IMR-90 (cell line): ENCODE data around the gene STXBP4. TPM values are rescaled to one million over a fixed set of nuclear protein-coding genes. Genes with fewer than 3 reads are reported as not detected.

Experiments
- ATAC-seq: fragments of 200-7000 bp; cut with Tn5 transposase; 2 replicates; pipeline ENCODE4 v1.9.1; 2020; ENCODE audit warnings: low read depth, mild to moderate bottlenecking, moderate library complexity
- BruUV-seq: library from RNA; stranded (reverse); fragments of 400-500 nt; replicated peaks from 2 replicates; lab custom pipeline; 2021; lab: Mats Ljungman, UMichigan
- CTCF ChIA-PET: fragments of 300-600 bp; formaldehyde crosslinking; extraction: SDS; loops from one replicate; lab custom pipeline; 2021; ENCODE audit warnings: antibody characterized with exemption; lab: Yijun Ruan, JAX
- POLR2A ChIA-PET: fragments of 300-600 bp; sonication (Branson Sonifier 250); formaldehyde crosslinking; loops from one replicate; lab custom pipeline; 2022; ENCODE audit warnings: antibody characterized with exemption; ENCODE audit not compliant: unreplicated experiment; lab: Charles Lee
- DNase-seq: peaks from one replicate; pipeline ENCODE4 v3.0.0; 2013
- H2AFZ ChIP-seq: replicated peaks from 2 replicates; pipeline ENCODE3; 2013; ENCODE audit warnings: low read length, mild to moderate bottlenecking; ENCODE audit not compliant: poor library complexity
- H2AK5ac ChIP-seq: 2 replicates; pipeline ENCODE4 v1.6.1; 2013; ENCODE audit warnings: low read depth, low read length, inconsistent platforms
- H2AK9ac ChIP-seq: replicated peaks from 2 replicates; pipeline ENCODE3; 2013; ENCODE audit warnings: mild to moderate bottlenecking, low read depth, low read length, moderate library complexity; ENCODE audit not compliant: poor library complexity
- H2BK120ac ChIP-seq: 2 replicates; pipeline ENCODE4 v1.6.1; 2013; ENCODE audit warnings: low read depth, low read length, inconsistent platforms
- H2BK15ac ChIP-seq: 3 replicates; pipeline ENCODE4 v1.6.1; 2013; ENCODE audit warnings: low read depth, low read length, inconsistent platforms
- H2BK20ac ChIP-seq: 2 replicates; pipeline ENCODE4 v1.6.1; 2013; ENCODE audit warnings: low read depth, mild to moderate bottlenecking, inconsistent platforms, low read length, moderate library complexity
- H2BK5ac ChIP-seq: 2 replicates; pipeline ENCODE4 v1.6.1; 2013; ENCODE audit warnings: mild to moderate bottlenecking, low read depth, low read length, inconsistent platforms; ENCODE audit not compliant: poor library complexity, severe bottlenecking
- H3K14ac ChIP-seq: replicated peaks from 2 replicates; pipeline ENCODE4 v1.6.1; 2013; ENCODE audit warnings: low read depth, low read length, inconsistent platforms
- H3K18ac ChIP-seq: 2 replicates; pipeline ENCODE4 v1.6.1; 2013; ENCODE audit warnings: low read depth, low read length, control low read depth
- H3K23ac ChIP-seq: 2 replicates; pipeline ENCODE4 v1.6.1; 2013; ENCODE audit warnings: low read depth, low read length, inconsistent platforms
- H3K27ac ChIP-seq: 2 replicates; pipeline ENCODE4 v1.5.1; 2013; ENCODE audit warnings: mild to moderate bottlenecking, control low read depth, low read length; ENCODE audit not compliant: insufficient read depth
- H3K27me3 ChIP-seq: 2 replicates; pipeline ENCODE4 v1.6.1; 2013; ENCODE audit warnings: low read length; ENCODE audit not compliant: control insufficient read depth, insufficient read depth
- H3K36me3 ChIP-seq: 2 replicates; pipeline ENCODE4 v1.6.1; 2013; ENCODE audit warnings: low read length, mixed read lengths; ENCODE audit not compliant: control insufficient read depth, insufficient read depth
- H3K4ac ChIP-seq: 2 replicates; pipeline ENCODE4 v1.6.1; 2013; ENCODE audit warnings: low read depth, low read length, inconsistent platforms
- H3K4me1 ChIP-seq: 2 replicates; pipeline ENCODE4 v1.6.1; 2013; ENCODE audit warnings: low read length, mixed read lengths; ENCODE audit not compliant: control insufficient read depth, insufficient read depth
- H3K4me2 ChIP-seq: 2 replicates; pipeline ENCODE4 v1.6.1; 2013; ENCODE audit warnings: low read depth, mild to moderate bottlenecking, control low read depth, low read length, moderate library complexity
- H3K4me3 ChIP-seq: 2 replicates; pipeline ENCODE4 v1.5.1; 2013; ENCODE audit warnings: low read depth, mild to moderate bottlenecking, control low read depth, low read length, moderate library complexity; ENCODE audit not compliant: insufficient read depth
- H3K56ac ChIP-seq: 2 replicates; pipeline ENCODE4 v1.6.1; 2013; ENCODE audit warnings: low read length, inconsistent platforms; ENCODE audit not compliant: insufficient read depth; ENCODE audit errors: extremely low read depth
- H3K79me1 ChIP-seq, 2 experiments: 2 replicates each; pipeline ENCODE4 v1.6.1; 2013; ENCODE audit warnings: low read length in 2 of 2, inconsistent platforms in 1 of 2, low read depth in 1 of 2
- H3K9ac ChIP-seq: 2 replicates; pipeline ENCODE4 v1.6.1; 2013; ENCODE audit warnings: low read depth, low read length, control low read depth
- H3K9me1 ChIP-seq: 2 replicates; pipeline ENCODE4 v1.6.1; 2013; ENCODE audit warnings: low read length, inconsistent platforms; ENCODE audit not compliant: insufficient read depth
- H3K9me3 ChIP-seq: 2 replicates; pipeline ENCODE4 v1.6.1; 2013; ENCODE audit warnings: low read length; ENCODE audit not compliant: control insufficient read depth, insufficient read depth
- H4K20me1 ChIP-seq: 2 replicates; pipeline ENCODE4 v1.6.1; 2013; ENCODE audit warnings: low read length, inconsistent platforms; ENCODE audit not compliant: insufficient read depth
- H4K5ac ChIP-seq: 2 replicates; pipeline ENCODE4 v1.6.1; 2013; ENCODE audit warnings: mild to moderate bottlenecking, low read depth, low read length, control low read depth
- H4K8ac ChIP-seq, 2 experiments: 2 replicates each; pipeline ENCODE4 v1.6.1; 2013; ENCODE audit warnings: low read depth in 2 of 2, low read length in 2 of 2, control low read depth in 1 of 2, inconsistent platforms in 1 of 2
- H4K91ac ChIP-seq: 2 replicates; pipeline ENCODE4 v1.6.1; 2013; ENCODE audit warnings: low read depth, low read length, inconsistent platforms; ENCODE audit not compliant: insufficient read depth
- BHLHE40 ChIP-seq: fragments of 150-350 bp; IDR thresholded peaks from 2 replicates; pipeline ENCODE4 v1.6.1; 2016; ENCODE audit warnings: mild to moderate bottlenecking, low read depth, low read length
- CEBPB ChIP-seq: IDR thresholded peaks from 2 replicates; pipeline ENCODE4 v1.6.1; 2012; ENCODE audit warnings: low read depth, low read length, improper control_type of control experiment
- RAD21 ChIP-seq: IDR thresholded peaks from 2 replicates; pipeline ENCODE4 v1.6.1; 2012; ENCODE audit warnings: low read length, improper control_type of control experiment
- RCOR1 ChIP-seq: IDR thresholded peaks from 2 replicates; pipeline ENCODE4 v1.6.1; 2012; ENCODE audit warnings: mild to moderate bottlenecking, low read length, improper control_type of control experiment; ENCODE audit not compliant: insufficient replicate concordance
- WGBS, 2 experiments: methylation state at CpG; one replicate each; pipeline versions ENCODE4 v1.1.5 to v1.1.7; 2013; ENCODE audit warnings: missing lambda C conversion rate in 2 of 2; ENCODE audit not compliant: insufficient read length in 1 of 2; ENCODE audit errors: extremely low coverage in 2 of 2; 5-methylcytosine and 5-hydroxymethylcytosine counted together
- dilution Hi-C: fragments of 300-500 bp; cut with HindIII; formaldehyde crosslinking; loops from one replicate; pipeline ENCODE4 v1.14.3; 2018; ENCODE audit warnings: low sequenced_read_pairs; ENCODE audit not compliant: unreplicated experiment
- in situ Hi-C: fragments of 300-500 bp; cut with MboI; formaldehyde crosslinking; loops from 3 replicates; pipeline ENCODE4 v1.14.3; 2019; ENCODE audit warnings: low sequenced_read_pairs, inconsistent platforms, mixed read lengths
- intact Hi-C: fragments of 100-400 bp; cut with micrococcal nuclease; formaldehyde crosslinking; loops from 2 replicates; pipeline ENCODE4 v1.10.0; 2022
- microRNA-seq, 2 experiments: library from miRNA; stranded (forward) in 1 of 2; unstranded in 1 of 2; fragments of 10-50 nt in 1 of 2; fragments of <30 nt in 1 of 2; gene quantifications in 1 of 2; microRNA quantifications in 1 of 2; one replicate each; pipeline versions ENCODE3 to v1.1.0; 2013 to 2020; ENCODE audit not compliant: insufficient read depth in 1 of 2, insufficient read length in 1 of 2, unreplicated experiment in 1 of 2
- polyA plus RNA-seq, 3 experiments: library from polyadenylated mRNA; depleted of rRNA; stranded (reverse); fragments of >200 nt; gene quantifications; 2 replicates each; pipeline ENCODE4 v1.2.3, GENCODE V29; 2012; ENCODE audit warnings: low replicate concordance in 1 of 3
- small RNA-seq, 5 experiments: library from RNA; depleted of rRNA; stranded (forward); fragments of <200 nt; gene quantifications; one replicate each; pipeline ENCODE3, GENCODE V24; 2012
- total RNA-seq: library from RNA; depleted of rRNA; stranded (reverse); fragments of >200 nt; gene quantifications from 2 replicates; pipeline ENCODE4 v1.2.3, GENCODE V29; 2012; rRNA removed
- TF ChIP-seq, protein P1 (sequence below): conservative IDR thresholded peaks from 2 replicates; pipeline ENCODE4 v1.5.1; 2012; ENCODE audit warnings: mild to moderate bottlenecking, low read depth, low read length, improper control_type of control experiment
- TF ChIP-seq, protein P2 (sequence below): fragments of 150-350 bp; IDR thresholded peaks from 2 replicates; pipeline ENCODE4 v1.6.1; 2016; ENCODE audit warnings: low read depth, mild to moderate bottlenecking, low read length, moderate library complexity, borderline replicate concordance

STXBP4 gene
- total and polyA plus RNA-seq, 2 of the 4 experiments (the other 2 are of a cell fraction): 4.1 to 20.4 TPM

- BruUV-seq: no TSS peak
- DNase-seq: no peak
These were observed 251.4 kb downstream of the STXBP4 start for GRCh38 chr17:55219934-55220333.

More at GRCh38 chr17:55219934-55220333, 251.4 kb downstream of the STXBP4 start:
- H4K20me1 ChIP-seq: no peaks in the 10 kb centered on the region
- H2AK9ac ChIP-seq: no peak overlapping the region
- H3K9me3 ChIP-seq: no peaks in the 10 kb centered on the region
- H3K9ac ChIP-seq: no peak overlapping the region
- no peak for ATAC-seq
- H3K4ac ChIP-seq: no peak overlapping the region
- no peak overlapping the region for H3K27ac ChIP-seq
- H3K9me1 ChIP-seq: no peaks in the 10 kb centered on the region
- H3K36me3 ChIP-seq: no peaks in the 10 kb centered on the region
- intact Hi-C loops (no loop called here), dilution Hi-C loops (no loop called here), in situ Hi-C loops (no loop called here)
- H2BK20ac ChIP-seq: no peak overlapping the region
- no peak overlapping the region for H3K56ac ChIP-seq
- H4K5ac ChIP-seq: no peak overlapping the region
- ChIA-PET POLR2A (interaction anchor here (0.6 kb wide), 1 partner anchor 29 kb away, joined by 5 read pairs; no protein-coding TSS in a partner anchor), CTCF (no interaction called here)
- H3K4me1 ChIP-seq: no peaks in the 10 kb centered on the region
- no peak overlapping the region for H2AFZ ChIP-seq
- no peak overlapping the region for H3K14ac ChIP-seq
- H2BK15ac ChIP-seq: no peak overlapping the region
- H2BK5ac ChIP-seq: no peak overlapping the region
- H2AK5ac ChIP-seq: no peak overlapping the region
- H4K91ac ChIP-seq: no peak overlapping the region
- WGBS, 2 experiments: no CpG with 5 or more reads among the region's 3 CpGs
- H3K27me3 ChIP-seq: no peaks in the 10 kb centered on the region; the same call in 1 of the 2 replicates
- no peak overlapping the region for H3K23ac ChIP-seq
- H3K4me2 ChIP-seq: no peak overlapping the region
- no peak overlapping the region for H2BK120ac ChIP-seq
- H3K18ac ChIP-seq: no peak overlapping the region
- no peak overlapping the region for H3K4me3 ChIP-seq
- TF ChIP-seq BHLHE40 (no peak), RAD21 (no peak), RCOR1 (no peak), CEBPB (no peak)
- TF ChIP-seq, protein P1, sequence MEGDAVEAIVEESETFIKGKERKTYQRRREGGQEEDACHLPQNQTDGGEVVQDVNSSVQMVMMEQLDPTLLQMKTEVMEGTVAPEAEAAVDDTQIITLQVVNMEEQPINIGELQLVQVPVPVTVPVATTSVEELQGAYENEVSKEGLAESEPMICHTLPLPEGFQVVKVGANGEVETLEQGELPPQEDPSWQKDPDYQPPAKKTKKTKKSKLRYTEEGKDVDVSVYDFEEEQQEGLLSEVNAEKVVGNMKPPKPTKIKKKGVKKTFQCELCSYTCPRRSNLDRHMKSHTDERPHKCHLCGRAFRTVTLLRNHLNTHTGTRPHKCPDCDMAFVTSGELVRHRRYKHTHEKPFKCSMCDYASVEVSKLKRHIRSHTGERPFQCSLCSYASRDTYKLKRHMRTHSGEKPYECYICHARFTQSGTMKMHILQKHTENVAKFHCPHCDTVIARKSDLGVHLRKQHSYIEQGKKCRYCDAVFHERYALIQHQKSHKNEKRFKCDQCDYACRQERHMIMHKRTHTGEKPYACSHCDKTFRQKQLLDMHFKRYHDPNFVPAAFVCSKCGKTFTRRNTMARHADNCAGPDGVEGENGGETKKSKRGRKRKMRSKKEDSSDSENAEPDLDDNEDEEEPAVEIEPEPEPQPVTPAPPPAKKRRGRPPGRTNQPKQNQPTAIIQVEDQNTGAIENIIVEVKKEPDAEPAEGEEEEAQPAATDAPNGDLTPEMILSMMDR: no peak
- TF ChIP-seq, protein P2, sequence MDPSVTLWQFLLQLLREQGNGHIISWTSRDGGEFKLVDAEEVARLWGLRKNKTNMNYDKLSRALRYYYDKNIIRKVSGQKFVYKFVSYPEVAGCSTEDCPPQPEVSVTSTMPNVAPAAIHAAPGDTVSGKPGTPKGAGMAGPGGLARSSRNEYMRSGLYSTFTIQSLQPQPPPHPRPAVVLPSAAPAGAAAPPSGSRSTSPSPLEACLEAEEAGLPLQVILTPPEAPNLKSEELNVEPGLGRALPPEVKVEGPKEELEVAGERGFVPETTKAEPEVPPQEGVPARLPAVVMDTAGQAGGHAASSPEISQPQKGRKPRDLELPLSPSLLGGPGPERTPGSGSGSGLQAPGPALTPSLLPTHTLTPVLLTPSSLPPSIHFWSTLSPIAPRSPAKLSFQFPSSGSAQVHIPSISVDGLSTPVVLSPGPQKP: no peak
- H3K79me1 ChIP-seq: no peaks in the 10 kb centered on the region
- H4K8ac ChIP-seq: no peak overlapping the region

Small RNA genes lying within 50 kb of the gene (microRNA-seq; reads per million reads assigned to microRNA genes)
- not detected for gene AC007485.1 (ENCODE audit: insufficient read depth, insufficient read length)

Small RNA genes lying within 50 kb of the gene (small RNA-seq; reads per million reads assigned to genes)
- 0 reads per million in 5 experiments for gene AC007485.1

Other genes with a start within 250 kb of the STXBP4 start
- 17.2 and 20.1 TPM in 2 replicates for gene TOM1L1, start 67.9 kb upstream of the STXBP4 start, total RNA-seq
- 11.0 and 13.0 TPM in 2 replicates for gene TOM1L1, start 67.9 kb upstream of the STXBP4 start, polyA plus RNA-seq (2012; rRNA removed)
- 29.4 and 43.6 TPM in 2 replicates for gene COX11, start 111 bp upstream of the STXBP4 start, total RNA-seq
- gene COX11, start 111 bp upstream of the STXBP4 start, polyA plus RNA-seq (2012; rRNA removed): 23.6 and 34.7 TPM in 2 replicates